ENCODE data around the gene LCLAT1.

The LCLAT1 gene

GRCh38 chr2:30654404-30654803, 207.4 kb downstream of the LCLAT1 start:
- H3K9me3 Mint-ChIP-seq: no peaks in the 10 kb centered on the region
- H3K27ac Mint-ChIP-seq: no peak overlapping the region
- no peak overlapping the region for H3K4me3 Mint-ChIP-seq
- ATAC-seq (no peak), DNase-seq (ENCODE audit: low spot score in 2 of 2) (no peak)
- peaks cover 11% of the 10 kb centered on the region for H3K4me1 Mint-ChIP-seq
- H3K36me3 Mint-ChIP-seq: no peaks in the 10 kb centered on the region

GRCh38 chr2:30655211-30655610, 208.2 kb downstream of the LCLAT1 start:
- H3K36me3 Mint-ChIP-seq: no peaks in the 10 kb centered on the region
- ATAC-seq (no peak), DNase-seq (ENCODE audit: low spot score in 2 of 2) (peak in 1 of 2 donors; percentile 42)
- no peaks in the 10 kb centered on the region for H3K9me3 Mint-ChIP-seq
- H3K27ac Mint-ChIP-seq: no peak overlapping the region
- H3K4me3 Mint-ChIP-seq: no peak overlapping the region
- peaks cover 11% of the 10 kb centered on the region for H3K4me1 Mint-ChIP-seq

- no peak for ATAC-seq
- Mint-ChIP-seq H3K4me1 (peaks cover 11% of the 10 kb centered on the region), H3K4me3 (no peak overlapping the region), H3K27ac (peak overlapping the region; percentile 4), H3K9me3 (no peaks in the 10 kb centered on the region), H3K36me3 (no peaks in the 10 kb centered on the region)
- DNase-seq (ENCODE audit: low spot score in 2 of 2): no peak
Observed at GRCh38 chr2:30655660-30656059, 208.6 kb downstream of the LCLAT1 start.

- DNase-seq (ENCODE audit: low spot score in 2 of 2) (peak in 1 of 2 donors; percentile 36), ATAC-seq (peak; percentile 60)
- Mint-ChIP-seq H3K9me3 (no peaks in the 10 kb centered on the region), H3K4me1 (peaks cover 11% of the 10 kb centered on the region), H3K4me3 (no peak overlapping the region), H3K27ac (peak overlapping the region; percentile 4), H3K36me3 (no peaks in the 10 kb centered on the region)
Observed at GRCh38 chr2:30656079-30656478, 209.0 kb downstream of the LCLAT1 start.

GRCh38 chr2:30661173-30662107, 214.4 kb downstream of the LCLAT1 start:
- DNase-seq (ENCODE audit: low spot score in 2 of 2) (peak in 1 of 2 donors; percentile 36), ATAC-seq (no peak)
- H3K36me3 Mint-ChIP-seq: no peaks in the 10 kb centered on the region
- no peaks in the 10 kb centered on the region for H3K4me1 Mint-ChIP-seq
- H3K9me3 Mint-ChIP-seq: no peaks in the 10 kb centered on the region
- no peak overlapping the region for H3K4me3 Mint-ChIP-seq
- no peak overlapping the region for H3K27ac Mint-ChIP-seq

GRCh38 chr2:30662268-30663131, 215.5 kb downstream of the LCLAT1 start:
- Mint-ChIP-seq H3K9me3 (peaks cover 3% of the 10 kb centered on the region), H3K4me1 (no peaks in the 10 kb centered on the region), H3K27ac (no peak overlapping the region), H3K36me3 (no peaks in the 10 kb centered on the region), H3K4me3 (no peak overlapping the region)
- ATAC-seq (no peak), DNase-seq (ENCODE audit: low spot score in 2 of 2) (peak in 1 of 2 donors; percentile 41)

GRCh38 chr2:30663321-30663720, 216.3 kb downstream of the LCLAT1 start:
- Mint-ChIP-seq H3K4me3 (no peak overlapping the region), H3K4me1 (no peaks in the 10 kb centered on the region), H3K27ac (no peak overlapping the region), H3K9me3 (peaks cover 3% of the 10 kb centered on the region), H3K36me3 (no peaks in the 10 kb centered on the region)
- DNase-seq (ENCODE audit: low spot score in 2 of 2) (no peak), ATAC-seq (no peak)

- Mint-ChIP-seq H3K36me3 (no peaks in the 10 kb centered on the region), H3K9me3 (peaks cover 4% of the 10 kb centered on the region), H3K27ac (no peak overlapping the region), H3K4me1 (no peaks in the 10 kb centered on the region), H3K4me3 (no peak overlapping the region)
- DNase-seq (ENCODE audit: low spot score in 2 of 2) (peak in 1 of 2 donors; percentile 34), ATAC-seq (no peak)
Observed at GRCh38 chr2:30663806-30664205, 216.8 kb downstream of the LCLAT1 start.

GRCh38 chr2:30664761-30665358, 217.8 kb downstream of the LCLAT1 start:
- Mint-ChIP-seq H3K4me1 (no peaks in the 10 kb centered on the region), H3K4me3 (no peak overlapping the region), H3K36me3 (no peaks in the 10 kb centered on the region), H3K9me3 (peaks cover 6% of the 10 kb centered on the region), H3K27ac (no peak overlapping the region)
- peak in 1 of 2 donors; percentile 50 for DNase-seq (ENCODE audit: low spot score in 2 of 2)
- peak; percentile 88 for ATAC-seq

- H3K9me3 Mint-ChIP-seq: peaks cover 10% of the 10 kb centered on the region
- H3K4me1 Mint-ChIP-seq: no peaks in the 10 kb centered on the region
- no peak overlapping the region for H3K4me3 Mint-ChIP-seq
- no peak overlapping the region for H3K27ac Mint-ChIP-seq
- peak in 1 of 2 donors; percentile 39 for DNase-seq (ENCODE audit: low spot score in 2 of 2)
- no peak for ATAC-seq
- no peaks in the 10 kb centered on the region for H3K36me3 Mint-ChIP-seq
Observed at GRCh38 chr2:30665761-30666265, 218.8 kb downstream of the LCLAT1 start.

- Mint-ChIP-seq H3K4me3 (no peak overlapping the region), H3K4me1 (no peaks in the 10 kb centered on the region), H3K9me3 (peaks cover 10% of the 10 kb centered on the region), H3K27ac (no peak overlapping the region), H3K36me3 (no peaks in the 10 kb centered on the region)
- ATAC-seq: peak; percentile 31
- peak in 1 of 2 donors; percentile 28 for DNase-seq (ENCODE audit: low spot score in 2 of 2)
Observed at GRCh38 chr2:30666266-30666874, 219.3 kb downstream of the LCLAT1 start.

- Mint-ChIP-seq H3K9me3 (peaks cover 10% of the 10 kb centered on the region), H3K27ac (no peak overlapping the region), H3K36me3 (no peaks in the 10 kb centered on the region), H3K4me3 (no peak overlapping the region), H3K4me1 (no peaks in the 10 kb centered on the region)
- ATAC-seq (no peak), DNase-seq (ENCODE audit: low spot score in 2 of 2) (no peak)
Observed at GRCh38 chr2:30670453-30670852, 223.4 kb downstream of the LCLAT1 start.

- Mint-ChIP-seq H3K36me3 (no peaks in the 10 kb centered on the region), H3K4me1 (no peaks in the 10 kb centered on the region), H3K9me3 (peaks cover 6% of the 10 kb centered on the region), H3K27ac (no peak overlapping the region), H3K4me3 (no peak overlapping the region)
- no peak for DNase-seq (ENCODE audit: low spot score in 2 of 2)
- ATAC-seq: no peak
Observed at GRCh38 chr2:30673127-30673526, 226.1 kb downstream of the LCLAT1 start.

GRCh38 chr2:30675758-30676157, 228.7 kb downstream of the LCLAT1 start:
- no peaks in the 10 kb centered on the region for H3K36me3 Mint-ChIP-seq
- H3K4me3 Mint-ChIP-seq: no peak overlapping the region
- DNase-seq (ENCODE audit: low spot score in 2 of 2): peak in 1 of 2 donors; percentile 40
- no peak for ATAC-seq
- H3K4me1 Mint-ChIP-seq: no peaks in the 10 kb centered on the region
- no peaks in the 10 kb centered on the region for H3K9me3 Mint-ChIP-seq
- H3K27ac Mint-ChIP-seq: no peak overlapping the region

GRCh38 chr2:30677231-30677630, 230.2 kb downstream of the LCLAT1 start:
- no peak for ATAC-seq
- Mint-ChIP-seq H3K4me1 (no peaks in the 10 kb centered on the region), H3K36me3 (no peaks in the 10 kb centered on the region), H3K4me3 (no peak overlapping the region), H3K27ac (no peak overlapping the region), H3K9me3 (no peaks in the 10 kb centered on the region)
- no peak for DNase-seq (ENCODE audit: low spot score in 2 of 2)

Data from stimulated activated effector memory CD8-positive, alpha-beta T cell treated with anti-CD3 and anti-CD28 coated beads, Interleukin-12 subunit alpha, Interleukin-12 subunit beta, amount 100 ng/mL, for 72 hours (primary cell).